ENCODE measurements around the gene MRPL10.

The MRPL10 gene

DNA sequence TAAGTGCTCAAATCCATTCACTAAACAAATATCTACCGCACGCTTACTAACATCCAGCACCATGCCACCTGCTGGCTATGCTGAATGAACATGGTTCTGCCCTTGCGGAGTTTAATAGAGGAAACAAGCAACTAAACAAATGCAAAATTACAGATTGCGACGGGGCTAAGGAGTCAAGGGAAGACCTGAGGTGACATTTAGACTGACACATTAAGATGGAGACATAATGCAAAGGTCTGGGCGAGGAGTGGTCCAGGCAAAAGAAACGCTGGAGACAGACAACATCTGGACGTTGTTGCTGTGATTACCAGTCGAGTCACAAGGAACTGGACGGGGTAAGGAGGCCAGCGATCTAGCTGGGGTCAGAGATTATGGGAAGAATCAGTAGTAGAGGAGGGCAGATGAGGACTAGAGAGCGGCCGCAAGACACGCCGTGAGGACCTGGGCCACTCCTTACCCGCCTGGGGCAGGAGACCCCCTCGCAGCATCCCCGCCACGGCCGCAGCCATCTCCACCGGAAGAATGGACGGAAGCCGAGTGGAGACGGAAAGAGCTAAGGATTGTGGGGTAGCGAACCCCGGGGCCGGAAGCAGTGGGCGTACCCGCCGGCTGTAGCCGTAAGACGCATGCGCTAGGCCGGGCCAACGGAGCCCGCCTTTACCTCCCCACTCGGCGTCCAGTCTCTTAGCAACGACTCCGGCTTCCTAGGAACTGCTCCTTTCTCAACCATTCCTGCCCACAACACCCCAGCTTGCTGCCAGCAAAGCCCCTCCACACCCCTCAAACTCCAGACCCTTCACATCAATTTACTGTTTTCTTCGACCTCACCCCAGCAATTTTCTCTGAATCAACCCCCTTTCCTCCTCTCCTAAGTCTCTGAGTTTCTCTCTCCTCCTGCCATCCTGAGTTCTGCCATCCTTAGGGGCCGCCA is at the start of gene MRPL10, which contains the start of gene LRRC46:
MRPL10 (minus strand) TSS at position 539 of the 931 bp plus-strand sequence; CDS start at position 509, 30 bp downstream.
LRRC46 (plus strand) TSS at position 668 of the 931 bp plus-strand sequence. CDS start 320 bp downstream, outside the sequence.
- peak; percentile 44 to 94 (median 86) for DNase-seq

DNA sequence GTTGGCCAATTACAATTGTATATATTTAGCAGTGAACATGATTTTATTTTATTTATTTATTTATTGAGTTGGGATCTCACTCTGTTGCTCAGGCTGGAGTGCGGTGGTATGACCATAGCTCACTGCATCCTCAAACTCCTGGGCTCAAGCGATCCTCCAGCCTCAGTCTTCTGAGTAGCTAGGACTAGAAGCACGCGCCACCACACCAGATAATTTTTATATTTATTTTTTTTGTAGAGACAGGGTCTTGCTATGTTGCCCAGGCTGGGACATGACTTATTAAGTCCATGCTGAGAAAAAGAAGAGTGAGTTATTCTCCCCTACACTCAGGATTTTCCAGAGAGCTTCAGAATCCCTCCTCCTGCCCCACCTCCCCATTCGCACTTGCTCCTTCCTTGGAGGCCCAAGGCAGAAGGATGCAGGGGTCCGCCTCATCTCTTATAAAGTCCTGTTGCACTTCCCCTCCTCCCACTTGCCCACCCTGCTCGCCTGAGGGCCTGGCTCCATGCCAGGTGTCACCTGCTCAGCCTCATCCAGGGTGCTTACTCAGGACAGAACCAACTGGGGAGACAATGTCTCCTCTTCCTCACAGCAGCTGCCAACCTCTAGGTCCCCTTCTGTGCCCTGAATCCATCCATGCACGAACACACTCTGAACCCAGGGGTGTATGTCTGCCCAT is 48.6 kb upstream of the MRPL10 start:
- no peak for DNase-seq

DNA sequence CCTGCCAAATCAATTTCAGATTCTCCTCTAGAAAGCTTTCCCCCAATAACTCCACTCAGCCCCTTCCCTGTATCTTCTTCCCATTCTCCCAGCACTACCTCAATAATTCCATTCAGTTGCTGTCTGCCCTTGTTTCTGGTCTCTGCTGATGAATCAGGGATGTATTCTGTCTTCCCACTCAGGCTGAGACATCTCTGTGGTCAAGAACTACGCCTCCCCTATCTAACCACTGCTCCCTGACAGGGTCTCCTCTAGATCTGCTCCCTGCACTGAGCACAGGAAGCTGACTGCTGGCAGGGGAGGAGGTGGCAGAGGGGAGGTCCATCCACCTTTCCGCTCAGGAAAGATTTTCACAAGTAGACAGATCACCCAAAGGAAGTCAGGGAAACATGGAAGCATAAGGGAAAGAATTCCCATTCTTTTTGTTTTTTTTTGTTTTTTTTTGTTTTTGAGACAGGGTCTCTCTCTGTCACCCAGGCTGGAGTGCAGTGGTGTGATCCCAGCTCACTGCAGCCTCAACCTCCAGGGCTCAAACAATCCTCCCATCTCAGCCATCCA is 47.8 kb upstream of the MRPL10 start:
- DNase-seq, result no peak

DNA sequence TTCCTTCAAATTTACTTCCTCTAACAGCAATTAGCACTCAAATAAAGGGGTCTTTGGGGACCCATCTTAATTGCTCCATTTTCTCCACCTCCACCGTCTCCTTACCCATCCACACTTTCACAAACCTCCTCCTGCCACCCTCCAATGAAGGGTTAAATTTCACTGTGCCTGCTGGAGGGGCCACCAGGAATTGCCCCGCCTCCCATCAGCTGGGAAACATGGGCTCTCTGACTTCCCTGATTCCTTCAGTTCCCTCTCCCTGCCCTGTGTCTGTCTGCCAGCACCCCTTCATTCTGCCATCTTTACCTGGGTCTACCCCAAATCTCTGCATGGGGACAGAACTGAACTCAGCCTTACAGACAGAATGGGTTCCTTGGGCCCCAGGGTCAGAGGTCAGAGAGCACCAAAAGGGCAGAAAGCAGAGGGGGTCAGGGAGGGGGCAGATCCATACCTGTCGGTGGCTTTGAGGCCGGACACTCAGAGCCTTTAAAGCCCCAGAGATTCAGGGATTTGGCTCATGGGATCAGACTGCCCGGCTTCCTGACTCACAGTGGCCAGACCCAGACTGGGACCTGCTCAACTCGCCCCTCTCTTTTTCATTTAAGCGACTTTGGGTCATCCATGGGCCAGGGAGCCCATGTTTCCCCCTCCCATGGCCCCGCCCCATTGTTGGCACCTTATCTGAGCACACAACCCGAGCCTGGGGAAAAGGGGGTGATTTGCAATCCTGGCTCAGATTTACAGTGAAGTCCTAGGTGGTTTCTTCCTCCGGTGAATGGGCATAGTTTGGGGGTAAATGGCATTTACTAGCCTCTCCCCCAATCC is 47.1 kb upstream of the MRPL10 start:
- no peak for DNase-seq

DNA sequence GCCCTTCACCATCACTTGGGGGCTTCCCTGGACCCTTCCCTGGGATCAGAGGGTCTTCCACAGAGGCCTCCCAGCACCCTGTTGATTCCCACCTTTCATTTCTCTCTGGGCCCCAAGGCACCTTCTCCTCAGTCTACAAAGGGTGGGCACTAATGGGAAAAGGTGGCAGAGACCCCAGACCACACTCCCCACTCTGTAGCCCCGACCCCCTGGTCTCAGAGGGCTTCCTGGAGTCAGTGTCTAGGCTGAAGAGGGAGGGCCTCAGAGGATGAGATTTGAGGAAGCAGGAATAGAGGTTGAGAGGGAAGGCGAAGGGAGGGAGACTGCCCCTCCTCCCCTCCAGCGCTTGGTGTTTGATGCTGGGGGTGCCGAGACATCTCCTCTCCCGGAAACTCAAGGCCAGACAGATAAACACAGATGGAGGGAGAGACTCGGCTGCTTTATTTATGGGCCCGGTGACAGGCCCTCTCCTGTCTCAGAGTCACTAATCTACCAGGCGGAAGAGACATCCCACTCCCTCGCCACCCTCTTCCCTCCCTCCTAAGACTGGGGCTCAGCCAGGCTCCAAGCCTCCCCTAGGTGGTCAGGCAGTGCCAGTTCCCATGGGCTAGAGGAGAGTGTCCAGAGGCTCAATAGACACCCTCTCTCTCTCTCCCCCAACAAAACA is 46.2 kb upstream of the MRPL10 start:
- DNase-seq, result no peak

DNA sequence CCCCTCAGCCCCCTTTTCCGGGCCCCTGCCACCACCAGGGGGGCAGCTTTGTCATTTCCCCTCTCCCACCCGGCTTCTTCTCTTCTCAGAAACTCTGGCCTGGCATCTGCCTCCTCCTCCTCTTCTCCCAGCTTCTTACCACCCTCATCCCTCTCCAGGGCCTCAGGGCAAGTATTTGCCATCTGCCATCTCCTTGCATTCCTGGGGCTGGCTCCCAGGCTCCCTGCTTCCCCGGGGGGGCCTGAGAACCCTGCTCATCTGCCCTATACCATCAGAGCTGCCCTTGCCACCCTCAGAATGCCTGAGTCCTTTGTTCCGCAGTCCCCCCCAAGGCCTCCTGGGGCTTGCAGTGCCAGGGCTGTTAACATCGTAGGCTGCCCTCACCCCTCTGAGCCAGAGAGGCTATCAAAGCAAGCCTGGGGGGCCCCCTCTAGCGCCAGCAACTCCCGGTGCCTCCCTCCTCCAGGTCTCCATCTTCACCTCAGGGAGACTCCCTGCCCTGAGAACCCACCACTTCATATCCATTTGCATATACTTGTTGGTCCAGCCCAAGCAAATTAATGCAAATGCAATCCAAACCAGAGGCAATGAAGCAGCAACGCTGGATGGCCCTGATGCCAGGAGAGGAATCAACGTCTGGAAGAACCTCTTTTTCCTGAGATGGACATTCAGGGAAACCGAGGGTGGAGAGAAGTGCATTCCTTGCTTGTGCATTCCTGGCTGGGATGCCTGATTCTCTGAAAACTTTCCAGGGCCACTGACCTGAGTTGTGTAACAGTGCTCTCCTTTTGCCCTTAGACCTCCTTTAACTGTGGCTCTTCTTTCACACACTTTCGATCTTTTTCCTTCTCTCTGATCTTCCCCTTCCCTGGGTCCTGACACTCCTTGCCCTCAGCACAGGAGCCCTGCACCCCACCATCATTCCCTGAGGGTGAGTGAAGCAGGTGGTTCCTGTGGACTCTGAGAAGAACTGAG is 44.0 kb upstream of the MRPL10 start:
- DNase-seq, result no peak

DNA sequence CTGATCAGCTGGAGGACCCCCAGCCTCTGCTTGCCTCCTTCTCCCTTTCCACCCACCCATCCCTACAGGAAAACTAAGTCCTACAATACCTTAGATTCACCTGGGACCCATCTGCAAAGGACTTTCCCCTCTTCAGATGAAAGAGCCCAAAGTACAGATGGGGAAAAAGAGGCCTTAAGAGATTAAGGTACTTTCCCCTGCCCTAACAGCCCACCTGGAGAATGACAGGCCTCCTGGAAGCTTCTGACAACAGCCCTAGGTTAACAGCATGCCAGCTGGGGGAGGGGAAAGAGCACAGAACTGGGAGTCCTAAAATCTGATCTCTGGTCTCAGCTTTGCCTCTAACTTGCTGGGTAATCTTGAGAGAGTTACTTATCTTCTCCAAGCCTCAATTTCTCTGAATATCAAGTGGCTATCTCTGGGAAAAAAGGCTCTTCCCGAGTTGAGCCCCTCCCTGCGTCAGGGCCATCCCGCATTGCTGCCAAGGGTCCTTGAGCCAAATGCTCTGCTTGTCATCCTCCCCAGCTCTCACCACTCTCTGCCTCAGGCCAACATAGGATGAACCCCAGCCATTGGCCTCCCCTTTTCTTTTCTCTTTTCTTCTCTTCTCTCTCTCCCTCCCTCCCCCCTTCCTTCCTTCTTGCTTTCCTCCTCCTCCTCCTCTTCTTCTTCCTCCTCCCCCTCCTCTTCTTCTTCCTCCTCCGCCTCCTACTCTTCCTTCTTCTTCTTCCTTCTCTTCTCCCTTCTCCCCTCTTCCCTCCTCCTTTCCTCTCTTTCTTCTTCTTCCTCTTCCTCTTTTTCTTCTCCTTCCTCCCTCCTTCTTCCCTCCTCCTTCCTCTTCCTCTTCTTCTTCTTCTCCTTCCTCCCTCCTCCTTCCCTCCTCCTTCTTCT is 42.1 kb upstream of the MRPL10 start:
- no peak for DNase-seq

DNA sequence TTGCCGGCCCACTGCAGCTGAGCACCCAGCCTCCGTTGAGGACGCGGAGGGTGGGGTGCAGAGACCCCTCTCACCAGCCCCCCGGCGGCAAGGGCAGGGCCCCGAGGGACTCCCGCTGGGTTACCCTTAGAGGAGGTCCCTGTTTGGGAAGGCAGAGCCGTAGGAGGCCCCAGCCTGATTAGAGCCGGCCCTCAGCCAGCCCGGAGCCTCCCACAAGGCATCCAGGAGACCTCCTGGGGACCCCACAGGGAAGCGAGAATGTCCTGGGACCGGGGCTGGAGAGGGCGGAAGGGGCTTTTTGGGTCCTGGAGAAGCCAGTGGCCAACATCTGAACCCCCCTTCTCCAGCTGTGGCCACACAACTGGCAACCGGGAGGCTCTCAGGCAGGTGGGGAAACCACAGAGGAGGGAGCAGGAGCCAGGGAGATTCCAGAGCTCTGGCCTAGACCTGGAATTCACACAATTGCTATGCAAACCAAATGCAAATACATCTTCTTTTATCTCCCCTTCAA is 41.4 kb upstream of the MRPL10 start:
- DNase-seq, result no peak

DNA sequence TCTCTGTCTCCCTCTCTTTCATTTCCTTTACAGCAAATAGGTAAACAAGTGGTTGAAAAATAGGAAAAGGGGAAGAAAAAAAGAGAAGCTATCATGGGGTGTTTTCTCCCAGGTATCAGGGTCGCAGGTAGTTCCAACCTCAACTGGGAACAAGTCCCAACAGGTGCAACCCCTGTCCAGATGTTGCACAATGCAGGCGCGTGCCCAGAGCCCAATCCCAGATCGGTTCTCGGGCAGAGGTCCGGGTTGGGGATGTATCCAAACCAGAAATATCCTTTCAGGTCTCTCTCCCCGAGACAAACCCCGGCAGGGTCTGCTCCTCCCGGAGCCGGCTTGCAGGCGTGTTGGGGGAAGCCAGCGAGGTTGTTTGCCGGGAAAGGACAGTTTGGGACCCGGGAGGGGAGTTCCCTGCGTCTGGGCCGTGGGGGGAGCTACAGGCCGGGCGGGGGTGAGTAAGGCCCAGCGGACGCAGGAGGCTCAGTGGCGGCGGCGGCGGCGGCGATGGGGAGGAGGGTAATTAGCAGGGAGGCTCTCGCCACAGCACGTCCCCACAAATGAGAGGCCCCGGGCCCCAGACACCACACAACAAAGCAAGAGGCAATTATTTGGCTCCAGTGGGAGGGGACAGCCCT is 40.8 kb upstream of the MRPL10 start:
- no peak for DNase-seq

DNA sequence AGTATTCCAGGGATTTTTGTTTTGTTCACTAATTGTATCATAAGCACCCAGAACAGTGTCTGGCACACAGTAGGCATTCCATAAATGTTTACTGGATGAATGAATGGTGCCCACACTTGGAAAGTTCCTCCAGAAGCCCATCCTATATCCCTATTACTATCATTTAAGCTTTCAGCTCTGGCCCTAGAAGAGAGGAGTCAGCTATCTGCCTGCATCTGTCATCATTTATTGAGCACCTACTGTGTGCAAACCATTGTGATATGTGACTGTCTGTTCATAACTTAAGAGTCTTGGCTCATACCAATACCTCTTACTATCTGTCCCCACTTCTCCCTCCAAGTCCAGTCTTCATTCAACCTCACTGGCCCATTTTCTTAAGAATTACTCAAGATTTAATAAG is 39.7 kb upstream of the MRPL10 start:
- no peak for DNase-seq

DNA sequence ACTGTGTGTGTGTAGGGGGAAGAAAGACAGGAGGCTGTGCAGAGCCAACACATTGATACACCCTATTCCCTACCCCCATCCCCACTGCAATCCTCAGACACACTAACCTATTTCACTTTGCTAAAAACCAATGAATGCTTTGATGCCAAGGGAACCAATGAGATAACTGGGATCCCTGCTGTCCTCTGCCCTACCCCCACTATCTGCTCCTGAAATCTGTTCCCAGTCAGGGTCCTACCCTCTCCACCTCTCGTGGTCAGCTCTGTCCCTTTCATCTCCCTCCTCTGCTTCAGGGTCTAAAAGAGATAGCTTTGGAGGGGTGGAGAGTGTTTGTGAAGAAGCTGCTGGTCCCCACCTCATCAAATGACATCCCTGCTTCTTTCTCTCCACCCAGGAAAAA is 38.7 kb upstream of the MRPL10 start:
- DNase-seq, result no peak

DNA sequence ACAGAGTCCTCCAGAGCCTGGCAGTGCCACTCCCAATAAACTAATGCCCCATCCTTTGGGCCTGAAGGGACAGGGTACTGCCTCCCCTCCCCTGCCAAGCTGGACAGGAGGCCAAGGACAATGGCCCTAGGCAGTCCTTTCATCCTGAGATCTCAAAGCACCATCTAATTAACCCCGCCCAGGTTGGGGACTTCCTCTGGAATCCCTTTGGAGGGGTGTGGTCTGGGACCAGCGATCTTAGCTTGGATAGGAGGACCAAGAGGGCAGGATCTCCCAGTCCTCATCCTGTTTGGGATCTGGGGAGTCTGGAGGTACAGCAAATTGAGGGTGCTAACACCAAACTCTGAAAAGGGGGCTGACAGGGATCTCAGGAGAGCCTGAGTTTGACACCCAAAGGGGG is 37.8 kb upstream of the MRPL10 start:
- DNase-seq, result no peak

DNA sequence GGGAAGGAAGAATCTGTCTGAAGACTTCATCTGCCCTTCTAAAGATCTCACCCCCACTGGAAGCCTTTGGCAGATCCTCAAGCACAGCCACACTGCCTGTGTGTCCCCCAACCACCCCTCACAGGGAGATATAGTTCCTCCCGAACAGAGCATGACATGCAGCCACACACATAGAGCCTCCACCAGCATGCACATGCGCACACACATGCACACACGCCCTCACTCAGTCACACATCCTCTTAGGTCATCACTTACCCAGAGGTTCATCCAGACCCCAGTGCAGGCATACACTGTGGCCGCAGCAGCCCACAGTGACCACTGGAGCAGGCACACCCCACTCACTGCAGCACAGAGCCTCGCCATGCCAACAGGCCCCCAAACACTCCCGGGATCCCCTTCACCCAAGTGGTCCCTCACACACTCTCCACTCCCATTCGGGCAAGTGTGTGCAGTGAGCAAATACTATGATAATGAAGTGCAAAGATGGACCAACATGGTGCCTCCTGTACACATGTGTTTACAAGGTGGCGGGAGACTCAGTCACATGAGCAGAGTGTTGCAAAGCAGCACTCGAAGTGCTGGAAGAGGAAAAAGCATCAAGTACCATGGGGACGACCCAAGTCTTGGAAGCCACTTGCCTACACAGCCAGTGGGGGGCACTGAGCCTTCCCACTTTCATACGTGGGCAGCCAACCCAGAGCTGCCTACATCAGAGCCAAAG is 36.6 kb upstream of the MRPL10 start:
- no peak for DNase-seq

DNA sequence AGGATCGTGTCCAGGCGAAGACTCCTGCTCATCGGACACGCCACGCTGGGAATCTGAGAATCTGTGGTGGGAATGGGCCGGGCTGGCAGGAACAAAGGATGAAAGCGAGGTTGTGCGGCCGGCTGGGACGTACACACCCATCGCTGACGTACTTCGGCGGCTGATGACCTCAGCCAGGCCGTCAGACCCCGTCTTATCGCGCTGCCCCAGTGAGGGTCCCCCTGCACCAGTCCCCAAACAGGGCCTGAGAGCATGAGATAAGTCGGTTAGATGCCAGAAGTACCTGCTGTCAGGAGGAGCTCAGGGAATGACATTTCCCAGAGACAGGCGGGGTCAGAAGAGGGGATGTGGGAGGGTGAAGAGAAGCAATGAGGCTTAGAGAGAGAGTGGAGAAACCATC is 35.6 kb upstream of the MRPL10 start:
- DNase-seq, result no peak

DNA sequence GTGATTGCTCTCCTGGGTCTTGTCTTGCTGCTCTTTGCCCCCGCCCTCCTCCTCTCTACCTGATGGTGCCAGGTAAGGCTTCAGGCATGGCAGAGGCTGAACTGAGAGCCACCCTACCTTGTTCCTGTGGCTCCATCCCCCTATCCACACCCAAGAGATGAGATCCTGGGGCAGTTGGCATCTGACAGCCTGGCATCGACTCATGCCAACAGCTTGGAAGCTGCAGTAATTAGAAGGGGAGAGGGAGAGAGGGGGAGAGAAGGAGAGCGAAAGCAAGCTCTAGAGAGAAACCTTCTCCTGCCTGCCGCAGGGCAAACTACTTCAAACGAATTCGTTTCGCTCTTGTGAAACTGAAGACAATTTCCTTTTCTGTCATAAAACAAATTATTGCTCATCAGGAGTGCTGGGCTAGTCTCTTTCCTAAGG is 33.5 kb upstream of the MRPL10 start:
- DNase-seq, result no peak

DNA sequence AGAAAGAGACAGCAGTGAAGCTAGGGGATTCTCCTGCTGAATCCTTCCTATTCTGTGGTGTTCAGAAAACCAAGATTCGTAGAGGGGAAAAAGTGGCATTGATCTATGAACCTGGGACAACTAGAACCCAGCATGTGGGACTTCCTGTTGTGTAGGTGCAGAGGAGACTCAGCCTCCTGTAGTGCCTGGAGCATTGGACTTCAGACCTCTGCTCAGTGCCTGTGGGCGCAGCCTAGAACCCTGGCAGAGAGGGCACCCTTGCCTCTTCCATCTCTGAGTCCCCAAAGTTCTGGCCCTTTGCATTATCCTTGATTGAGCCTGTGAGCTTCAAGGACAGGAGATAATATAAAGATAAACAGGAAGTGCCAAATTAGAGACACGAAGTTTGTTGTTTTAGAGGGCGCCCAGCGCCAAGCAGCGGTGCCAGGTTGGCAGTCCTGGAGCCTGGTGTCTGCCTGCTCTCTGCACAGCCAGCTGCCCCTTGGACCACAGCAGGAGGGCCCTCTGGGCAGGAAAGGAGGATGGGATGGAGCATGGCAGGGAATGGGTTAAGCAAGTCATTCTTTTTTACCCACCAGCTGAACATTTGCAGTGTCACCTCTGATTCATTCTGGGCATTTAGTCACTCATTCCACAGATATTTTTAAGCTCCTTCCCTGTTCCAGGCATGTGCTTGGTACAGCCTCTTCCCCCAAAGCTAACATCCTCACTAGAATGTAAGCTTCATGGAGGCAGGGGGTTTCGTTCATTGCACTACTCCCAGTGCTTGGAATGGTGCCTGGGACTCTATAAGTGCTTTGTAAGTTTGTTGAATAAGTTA is 31.5 kb upstream of the MRPL10 start:
- DNase-seq, result no peak
